Activated T-helper 9 cell treated with anti-CD3 and anti-CD28 coated beads, Interleukin-2, amount 50 U/mL, for 16 hours (primary cell): Measurements from ENCODE around the gene TEX22.

Experiments used
- DNase-seq: peaks from one replicate; pipeline ENCODE4 v3.0.0-alpha.2; 2020; ENCODE audit warnings: low read depth

The TEX22 gene

DNA sequence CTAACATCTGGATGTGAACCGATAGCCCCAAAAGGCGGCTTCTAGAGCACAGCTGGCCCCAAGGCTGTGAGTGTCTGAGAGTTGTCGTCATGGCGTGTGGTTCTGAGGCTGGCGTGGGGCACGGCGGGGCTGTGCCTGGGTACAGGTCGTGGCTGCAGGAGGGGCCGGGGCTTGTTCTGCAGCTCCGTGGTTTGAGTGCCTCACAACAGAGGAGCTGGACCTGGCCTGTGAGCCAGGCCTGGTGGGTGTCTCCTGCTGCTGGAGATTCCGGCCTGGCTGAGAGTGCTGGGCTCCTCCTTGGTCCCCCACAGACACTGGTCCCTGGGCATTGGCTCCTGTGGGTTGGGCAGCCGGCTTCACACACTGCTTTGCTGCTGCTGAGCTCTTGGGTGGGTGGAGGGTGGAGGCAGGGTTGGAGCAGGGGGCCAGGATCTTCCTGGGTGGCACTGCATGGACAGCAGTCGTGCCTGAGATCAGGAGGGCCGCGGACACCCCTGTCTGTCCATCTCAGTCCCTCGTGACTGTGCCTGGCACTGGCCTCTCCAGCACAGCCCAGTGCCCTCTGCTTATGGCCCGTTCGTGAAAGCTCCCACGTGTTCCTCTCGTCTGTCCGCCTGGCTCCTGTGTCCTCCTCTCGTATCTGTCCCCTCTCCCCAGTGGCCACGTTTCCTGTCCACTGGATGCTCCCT is 31.8 kb upstream of the TEX22 start:
- no peak for DNase-seq

DNA sequence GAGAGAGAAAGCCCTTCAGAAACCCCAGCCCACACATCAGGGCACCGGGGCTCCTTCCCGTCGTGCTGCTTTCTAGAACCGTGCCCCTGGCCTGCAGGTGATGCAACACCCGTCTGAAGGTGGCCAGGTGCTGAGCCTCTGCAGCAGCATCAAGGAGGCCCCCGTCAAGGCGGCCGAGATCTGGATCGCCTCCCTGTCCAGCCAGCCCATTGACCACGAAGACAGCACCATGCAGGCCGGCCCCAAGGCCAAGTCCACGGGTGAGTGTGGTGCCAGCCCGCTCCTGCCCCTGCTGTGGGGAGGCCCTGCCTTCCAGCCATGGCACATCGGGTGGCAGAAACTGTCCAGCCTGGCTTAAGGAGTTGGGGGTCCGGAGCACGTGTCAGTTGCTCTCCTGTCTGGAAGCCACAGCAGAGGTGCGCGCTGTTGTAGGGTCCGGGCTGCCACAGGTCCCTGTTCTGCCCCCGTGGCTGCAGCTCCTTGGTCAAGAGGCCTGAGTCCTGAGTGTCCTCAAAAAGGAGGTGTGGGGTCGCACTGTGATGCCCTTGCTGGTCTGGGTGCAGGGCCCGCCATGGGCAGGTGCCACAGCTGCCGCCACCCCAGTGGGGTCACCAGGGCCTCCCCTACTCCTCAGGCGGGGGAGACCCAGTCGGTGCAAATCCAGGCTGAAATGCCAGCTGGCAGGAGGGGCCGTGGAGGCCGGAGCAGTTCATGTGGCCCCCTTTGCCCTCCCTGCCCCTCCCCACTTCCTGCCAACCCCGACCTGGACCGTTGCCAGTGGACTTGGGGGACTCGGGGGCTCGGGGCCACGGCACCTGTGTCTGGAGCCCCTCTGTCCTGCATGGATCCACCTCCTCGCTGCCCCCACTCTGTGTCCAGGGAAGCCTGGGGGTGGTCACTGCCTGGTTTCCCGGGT is 31.0 kb upstream of the TEX22 start:
- DNase-seq, result no peak

DNA sequence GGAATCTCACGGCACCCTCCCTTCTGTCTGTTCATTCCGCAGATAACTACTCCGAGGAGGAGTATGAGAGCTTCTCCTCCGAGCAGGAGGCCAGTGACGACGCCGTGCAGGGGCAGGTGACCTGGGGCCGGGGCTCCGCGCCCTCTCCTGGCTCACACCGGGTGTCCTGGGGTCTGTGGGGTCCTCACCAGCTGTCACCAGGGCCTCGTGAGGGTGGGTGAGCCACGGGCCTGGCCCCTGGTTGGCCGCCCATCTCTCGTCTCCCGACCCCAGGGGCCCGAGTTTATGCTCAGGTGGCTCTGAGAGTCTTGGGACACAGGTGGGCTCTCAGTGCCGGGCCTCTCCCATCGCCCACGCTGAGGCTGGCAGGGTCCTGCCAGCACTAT is 30.3 kb upstream of the TEX22 start:
- no peak for DNase-seq

DNA sequence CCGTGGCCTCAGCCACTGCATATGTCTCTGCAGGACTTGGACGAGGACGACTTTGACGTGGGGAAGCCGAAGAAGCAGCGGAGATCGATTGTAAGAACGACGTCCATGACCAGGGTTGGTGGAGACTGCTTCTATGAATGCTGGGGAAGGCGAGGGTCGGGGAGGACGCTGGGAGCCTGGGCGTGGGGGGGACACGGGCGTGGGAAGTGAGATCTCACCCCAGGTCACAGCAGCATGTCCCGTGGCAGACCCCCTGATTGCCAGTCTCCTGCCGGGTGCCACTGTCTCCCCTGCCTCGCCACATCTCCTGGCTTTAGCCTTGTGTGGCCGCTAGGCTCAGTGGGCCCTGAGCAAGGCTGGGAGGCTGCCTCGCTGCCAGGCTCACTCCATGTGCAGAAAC is 29.9 kb upstream of the TEX22 start:
- DNase-seq, result no peak

DNA sequence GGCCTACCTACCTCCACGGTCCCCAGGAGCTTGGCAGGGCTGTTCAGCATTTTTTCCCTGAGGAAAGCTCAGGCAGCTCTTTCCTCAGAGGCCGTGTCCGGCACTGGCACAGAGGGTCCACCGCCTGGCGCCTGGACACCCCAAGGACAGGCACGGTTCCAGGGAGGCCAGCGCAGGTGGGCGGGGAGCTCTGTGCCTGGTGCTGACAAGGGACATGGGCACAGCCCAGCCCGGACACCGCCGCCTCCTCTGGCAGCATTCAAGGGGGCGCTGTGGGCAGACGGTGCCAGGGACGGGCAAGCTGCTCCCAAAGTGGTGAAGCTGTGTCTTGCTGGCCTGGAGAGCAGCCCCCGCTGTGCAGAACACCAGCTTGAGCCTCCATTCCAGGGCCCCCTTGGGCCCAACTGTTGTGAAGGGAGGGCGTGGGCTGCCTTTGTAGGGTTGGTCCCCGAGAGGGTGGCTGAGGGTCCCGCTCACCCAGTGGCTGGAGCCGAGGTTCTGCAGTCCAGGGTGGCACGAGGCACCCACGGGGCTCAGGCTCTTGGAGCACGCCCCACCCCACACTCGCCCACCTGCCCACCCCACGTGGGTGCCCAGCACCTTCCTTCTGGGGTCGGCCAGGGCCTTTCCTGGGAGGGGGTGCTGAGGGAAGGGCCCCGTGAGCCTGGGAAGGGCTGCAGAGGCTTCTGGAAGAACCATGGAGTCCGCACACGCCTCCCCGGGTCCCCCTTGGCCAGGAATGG is 29.3 kb upstream of the TEX22 start:
- no peak for DNase-seq

DNA sequence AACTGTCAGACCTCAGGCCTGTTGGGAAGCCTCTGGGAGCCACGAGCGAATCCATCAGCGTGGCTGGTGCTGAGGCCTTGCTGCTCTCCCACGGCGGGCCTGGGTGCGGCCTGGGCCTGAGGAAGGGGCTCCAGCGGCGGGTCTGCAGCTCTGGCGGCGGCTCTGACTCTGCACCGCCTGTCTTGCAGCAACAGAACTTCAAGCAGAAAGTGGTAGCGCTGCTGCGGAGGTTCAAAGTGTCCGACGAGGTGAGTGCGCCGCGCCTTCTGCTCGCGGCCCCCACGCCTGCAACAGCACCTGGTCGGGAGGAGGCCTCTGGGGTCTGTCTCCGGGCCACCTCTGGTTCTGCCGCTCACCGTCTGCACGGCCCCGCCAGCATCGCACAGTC is 28.7 kb upstream of the TEX22 start:
- no peak for DNase-seq

DNA sequence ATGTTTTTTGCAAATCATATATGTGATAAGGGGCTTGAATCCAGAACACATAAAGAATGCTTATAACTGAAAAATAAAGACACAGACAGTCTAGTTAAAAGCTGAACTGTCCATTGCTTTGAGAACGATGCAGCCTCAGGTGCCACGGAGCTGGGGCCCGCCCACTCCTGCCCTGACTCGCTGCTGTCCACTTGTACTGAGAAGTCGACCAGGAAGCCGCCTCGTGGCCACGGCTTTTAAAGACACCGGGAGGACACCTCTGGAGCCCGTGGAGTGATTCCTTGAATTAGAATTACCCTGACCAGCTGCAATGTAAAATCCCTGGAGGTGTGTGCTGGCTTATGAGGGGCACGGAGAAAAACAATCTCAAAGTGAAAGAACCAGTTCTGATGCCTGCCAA is 23.9 kb upstream of the TEX22 start:
- DNase-seq, result no peak

GRCh38 chr14:105375635-105376057 is 22.7 kb upstream of the TEX22 start:
- no peak for DNase-seq

DNA sequence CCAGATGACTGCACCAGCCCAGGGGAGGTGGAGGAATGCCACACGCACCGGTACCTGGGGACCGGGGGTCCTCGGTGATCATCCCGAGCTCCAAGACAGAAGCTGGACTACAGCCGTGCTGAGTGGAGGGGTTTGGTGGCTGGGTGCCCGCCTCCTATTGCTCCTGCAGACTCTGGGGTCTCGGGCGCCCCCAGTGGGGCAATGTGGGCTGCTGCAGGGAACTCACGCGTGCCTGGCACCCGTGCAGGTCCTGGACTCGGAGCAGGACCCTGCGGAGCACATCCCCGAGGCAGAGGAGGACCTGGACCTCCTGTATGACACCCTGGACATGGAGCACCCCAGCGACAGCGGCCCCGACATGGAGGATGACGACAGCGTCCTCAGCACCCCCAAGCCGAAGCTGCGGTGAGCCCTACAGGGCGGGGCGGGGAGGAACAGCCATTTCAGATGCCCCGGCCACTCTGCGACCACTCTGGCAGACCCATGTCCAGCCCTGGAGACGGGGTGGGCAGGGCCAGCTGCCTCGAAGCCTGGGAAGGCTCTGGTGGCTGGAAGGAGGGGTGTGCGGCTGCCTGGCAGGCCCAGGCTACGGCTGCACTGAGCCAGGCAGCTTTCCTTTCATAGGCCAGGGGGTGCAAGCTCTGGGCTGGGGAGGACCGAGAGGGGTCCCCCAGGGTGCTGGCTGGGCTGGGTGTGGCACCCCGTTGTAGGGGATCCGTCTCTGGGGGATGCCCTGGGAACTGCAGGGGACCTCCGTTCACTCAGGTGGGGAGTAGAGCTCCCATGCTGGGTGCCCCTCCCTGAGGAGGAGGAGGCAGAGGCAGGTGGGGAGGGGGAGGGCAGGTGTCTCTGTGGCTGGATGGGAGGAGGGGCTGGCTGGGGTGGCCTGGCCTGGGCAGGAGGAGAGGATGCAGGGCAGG is 21.6 kb upstream of the TEX22 start:
- no peak for DNase-seq

DNA sequence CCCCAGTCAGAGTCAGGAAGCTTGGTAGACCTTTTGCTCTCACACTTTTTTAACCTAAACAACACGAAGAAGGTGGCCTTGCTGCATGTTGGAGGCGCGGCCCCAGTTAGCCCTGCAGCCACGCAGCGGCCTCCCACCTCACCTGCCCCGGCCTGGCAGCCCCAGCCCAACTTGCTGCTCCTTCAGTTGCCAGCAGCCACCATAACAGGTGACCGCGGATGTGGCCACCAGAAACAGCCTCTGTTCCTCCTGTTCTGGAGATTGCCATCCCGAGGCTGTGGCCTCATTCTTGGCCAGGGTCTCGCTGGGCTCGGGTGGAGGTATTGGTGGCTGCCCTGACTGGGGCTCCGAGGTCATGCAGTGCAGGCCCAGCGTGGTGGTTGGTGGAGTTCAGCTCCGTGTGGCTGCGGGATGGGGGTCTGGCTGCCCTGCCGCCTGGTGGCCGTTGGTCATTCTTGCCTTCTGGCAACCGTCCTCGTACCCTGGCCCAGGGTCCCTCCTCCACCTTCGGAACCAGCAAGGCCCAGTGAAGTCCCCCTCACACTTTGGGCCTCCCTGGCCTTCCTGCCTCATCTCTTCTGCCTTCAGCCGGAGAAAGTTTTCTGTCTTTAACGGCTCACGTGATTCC is 20.7 kb upstream of the TEX22 start:
- no peak for DNase-seq

DNA sequence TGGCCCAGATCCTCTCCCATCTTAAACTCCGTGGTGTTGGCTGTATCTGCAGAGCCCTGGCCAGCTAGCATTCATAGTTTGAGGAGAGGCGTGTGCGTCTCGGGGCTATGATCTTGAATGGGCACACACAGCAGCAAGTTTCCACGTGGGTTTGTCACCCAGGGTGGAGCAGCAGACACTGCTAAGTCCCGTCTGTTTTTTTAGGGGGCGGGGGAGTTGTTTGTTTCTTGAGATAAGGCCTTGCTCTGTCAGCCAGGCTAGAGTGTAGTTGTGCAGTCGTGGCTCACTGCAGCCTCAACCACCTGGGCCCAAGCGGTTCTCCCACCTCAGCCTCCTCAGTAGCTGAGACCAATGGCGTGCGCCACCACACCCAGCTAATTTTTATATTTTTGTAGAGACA is 20.1 kb upstream of the TEX22 start:
- no peak for DNase-seq

DNA sequence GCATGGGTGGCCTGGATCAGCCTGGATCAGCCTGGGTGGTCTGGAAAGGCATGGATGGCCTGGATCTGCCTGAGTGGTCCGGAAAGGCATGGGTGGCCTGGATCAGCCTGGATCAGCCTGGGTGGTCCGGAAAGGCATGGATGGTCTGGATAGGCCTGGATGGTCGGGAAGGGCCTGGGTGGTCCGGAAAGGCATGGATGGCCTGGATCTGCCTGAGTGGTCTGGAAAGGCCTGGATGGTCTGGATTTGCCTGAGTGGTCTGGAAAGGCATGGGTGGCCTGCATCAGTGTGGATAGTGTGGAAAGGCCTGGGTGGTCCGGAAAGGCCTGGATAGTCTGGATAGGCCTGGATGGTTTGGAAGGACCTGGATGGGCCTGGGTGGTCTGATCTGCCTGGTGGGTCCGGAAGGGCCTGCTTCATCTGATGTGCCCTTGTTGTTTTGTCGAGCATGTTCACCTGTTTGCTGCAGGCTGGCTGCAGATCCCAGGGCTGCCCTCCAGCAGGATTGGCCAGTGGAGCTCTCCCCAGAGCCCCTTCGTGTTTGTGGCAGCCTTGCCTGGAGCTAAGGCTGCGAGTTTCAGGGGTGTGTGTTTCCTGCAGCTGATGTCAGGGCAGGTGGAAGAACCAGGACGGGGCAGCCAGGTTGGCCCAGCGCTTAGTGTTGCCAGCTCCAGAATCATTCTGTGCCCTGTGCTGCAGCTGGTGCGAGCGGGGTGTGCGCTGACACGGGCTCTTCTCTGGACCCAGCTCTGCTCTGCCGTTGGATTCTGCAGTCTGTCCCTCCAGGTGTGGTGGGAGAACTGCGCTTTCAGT is 19.3 kb upstream of the TEX22 start:
- DNase-seq, result no peak

- no peak for DNase-seq
Observed at GRCh38 chr14:105379946-105380345, 18.4 kb upstream of the TEX22 start.

DNA sequence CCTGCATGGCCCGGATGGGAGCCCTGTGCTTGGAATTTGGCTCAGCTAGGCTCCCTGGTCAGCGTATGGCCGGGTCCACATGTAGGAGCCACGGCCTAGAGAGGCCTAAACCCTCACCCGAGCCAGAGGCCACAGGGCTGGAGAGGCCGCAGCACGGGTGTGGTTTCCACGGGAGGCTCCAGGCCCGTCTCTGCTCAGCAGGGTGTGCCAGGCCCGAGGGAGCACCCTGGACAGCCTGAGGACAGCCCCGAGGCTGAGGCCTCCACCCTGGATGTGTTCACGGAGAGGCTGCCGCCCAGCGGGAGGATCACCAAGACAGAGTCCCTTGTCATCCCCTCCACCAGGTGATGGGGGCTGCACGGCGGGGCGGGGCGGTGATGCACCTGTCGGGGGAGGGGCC is 17.6 kb upstream of the TEX22 start:
- DNase-seq, result no peak

- no peak for DNase-seq
Observed at GRCh38 chr14:105381446-105382342, 16.6 kb upstream of the TEX22 start.

DNA sequence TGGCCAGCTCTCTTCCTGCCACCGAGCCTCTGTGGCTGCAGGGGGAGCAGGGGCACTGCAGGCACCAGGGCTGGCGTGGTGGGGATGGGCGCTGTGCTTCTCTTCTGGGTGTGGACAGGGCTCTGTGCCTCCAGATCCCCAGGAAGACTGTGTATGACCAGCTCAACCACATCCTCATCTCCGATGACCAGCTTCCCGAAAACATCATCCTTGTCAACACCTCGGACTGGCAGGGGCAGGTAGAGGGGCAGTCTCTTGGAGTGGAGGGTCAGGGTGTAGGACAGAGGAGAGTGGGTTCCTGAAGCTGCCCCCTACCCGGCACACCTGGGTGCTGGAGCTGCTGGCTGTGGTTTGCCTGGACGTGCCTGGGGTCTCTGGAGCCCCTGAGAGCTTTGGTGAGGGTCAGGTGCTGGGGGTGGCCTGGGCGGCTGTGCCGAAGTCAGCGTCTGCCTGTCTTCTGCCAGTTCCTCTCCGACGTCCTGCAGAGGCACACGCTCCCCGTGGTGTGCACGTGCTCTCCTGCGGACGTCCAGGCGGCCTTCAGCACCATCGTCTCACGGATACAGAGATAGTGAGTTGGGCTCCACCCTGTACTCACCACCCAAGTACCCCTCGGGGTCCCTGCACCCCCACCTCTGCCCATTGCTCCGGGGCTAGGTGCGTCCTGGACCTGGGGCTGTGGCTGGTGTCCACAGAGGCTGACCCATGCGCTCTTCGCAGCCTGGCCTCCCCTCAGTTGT is 15.8 kb upstream of the TEX22 start:
- DNase-seq, result no peak

GRCh38 chr14:105383083-105383730 is 15.1 kb upstream of the TEX22 start:
- DNase-seq, result no peak

DNA sequence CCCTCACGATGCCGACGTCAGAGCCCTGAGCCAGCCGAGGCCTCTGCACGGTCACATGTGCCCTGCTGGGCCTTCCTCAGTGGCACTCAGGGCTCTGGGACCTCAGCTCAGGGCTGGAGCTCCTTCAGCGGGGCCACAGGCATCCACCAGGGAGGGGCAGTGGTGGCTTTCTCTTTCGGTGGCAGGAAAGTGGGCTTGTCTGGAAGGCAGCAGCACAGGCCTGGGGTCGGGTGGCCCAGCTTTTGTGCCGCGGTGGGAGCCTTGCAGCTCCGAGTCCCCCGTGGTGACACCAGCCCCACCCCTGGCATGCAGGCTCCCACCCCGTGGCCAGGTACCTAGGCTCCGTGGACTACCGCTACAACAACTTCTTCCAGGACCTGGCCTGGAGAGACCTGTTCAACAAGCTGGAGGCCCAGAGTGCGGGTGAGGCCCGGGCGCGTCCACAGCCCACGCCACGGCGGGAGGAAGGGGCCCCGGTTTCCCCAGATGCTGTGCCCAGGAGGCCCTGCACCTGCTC is 14.2 kb upstream of the TEX22 start:
- no peak for DNase-seq
